Mesenchymal stem cell (in vitro differentiated cells and primary cell): Measurements from ENCODE around the gene CYP2W1.
A peak's percentile ranks its signal among the peaks of the same experiment; 100 is the strongest.

ENCODE experiments used
- DNase-seq: peaks from one replicate; pipeline ENCODE4 v3.0.0-alpha.2; 2013
- H2AFZ ChIP-seq: one replicate; pipeline ENCODE4 v1.6.1; 2013; ENCODE audit warnings: low read depth, mild to moderate bottlenecking, control low read depth, inconsistent platforms, low read length, moderate library complexity
- H2AK5ac ChIP-seq: 2 replicates; pipeline ENCODE4 v1.6.1; 2013; ENCODE audit warnings: low read length, moderate library complexity, mild to moderate bottlenecking, inconsistent platforms; ENCODE audit not compliant: severe bottlenecking
- H2BK120ac ChIP-seq: one replicate; pipeline ENCODE4 v1.6.1; 2013; ENCODE audit warnings: low read depth, mild to moderate bottlenecking, inconsistent platforms, low read length, moderate library complexity
- H2BK12ac ChIP-seq, 2 experiments: one replicate each; pipeline ENCODE4 v1.6.1; 2013; ENCODE audit warnings: inconsistent platforms in 2 of 2, low read length in 2 of 2, mild to moderate bottlenecking in 2 of 2, moderate library complexity in 2 of 2, control low read depth in 1 of 2
- H2BK15ac ChIP-seq: one replicate; pipeline ENCODE4 v1.6.1; 2013; ENCODE audit warnings: mild to moderate bottlenecking, low read depth, inconsistent platforms; ENCODE audit not compliant: poor library complexity, severe bottlenecking
- H2BK5ac ChIP-seq: 2 replicates; pipeline ENCODE4 v1.6.1; 2013; ENCODE audit warnings: low read depth, mild to moderate bottlenecking, low read length, control low read depth, inconsistent platforms; ENCODE audit not compliant: poor library complexity, severe bottlenecking
- H3K14ac ChIP-seq, 2 experiments: one replicate each; pipeline ENCODE4 v1.6.1; 2013; ENCODE audit warnings: inconsistent platforms in 2 of 2, low read length in 2 of 2, control low read depth in 1 of 2, mild to moderate bottlenecking in 1 of 2, moderate library complexity in 1 of 2
- H3K18ac ChIP-seq, 2 experiments: one replicate each; pipeline ENCODE4 v1.6.1; 2013; ENCODE audit warnings: inconsistent platforms in 2 of 2, low read length in 2 of 2, control low read depth in 1 of 2, low read depth in 1 of 2, mild to moderate bottlenecking in 1 of 2
- H3K23ac ChIP-seq, 2 experiments: one replicate each; pipeline ENCODE4 v1.6.1; 2013; ENCODE audit warnings: inconsistent platforms in 2 of 2, low read length in 2 of 2, mild to moderate bottlenecking in 2 of 2, moderate library complexity in 2 of 2, control low read depth in 1 of 2
- H3K27ac ChIP-seq: 2 replicates; pipeline ENCODE4 v1.5.1; 2013; ENCODE audit warnings: mild to moderate bottlenecking, moderate library complexity, low read length, control low read depth, inconsistent platforms; ENCODE audit not compliant: poor library complexity, severe bottlenecking
- H3K27me3 ChIP-seq, 2 experiments: 2 replicates each; pipeline versions ENCODE4 v1.6.1 to v1.7.0; 2013; ENCODE audit warnings: low read length in 2 of 2, mild to moderate bottlenecking in 2 of 2, moderate library complexity in 2 of 2, control low read depth in 1 of 2, inconsistent platforms in 1 of 2; ENCODE audit not compliant: control insufficient read depth in 1 of 2, insufficient read depth in 1 of 2
- H3K36me3 ChIP-seq, 2 experiments: 2 replicates each; pipeline versions ENCODE4 v1.6.1 to v1.7.0; 2013; ENCODE audit warnings: low read length in 2 of 2, control low read depth in 1 of 2, inconsistent platforms in 1 of 2, low read depth in 1 of 2, mild to moderate bottlenecking in 1 of 2; ENCODE audit not compliant: insufficient read depth in 2 of 2, control insufficient read depth in 1 of 2
- H3K4ac ChIP-seq, 2 experiments: one replicate each; pipeline ENCODE4 v1.6.1; 2013; ENCODE audit warnings: inconsistent platforms in 2 of 2, low read length in 2 of 2, mild to moderate bottlenecking in 2 of 2, moderate library complexity in 2 of 2, control low read depth in 1 of 2, low read depth in 1 of 2
- H3K4me1 ChIP-seq: 2 replicates; pipeline ENCODE4 v1.6.1; 2013; ENCODE audit warnings: low read depth, low read length, control low read depth; ENCODE audit not compliant: control insufficient read depth, insufficient read depth
- H3K4me2 ChIP-seq: 2 replicates; pipeline ENCODE4 v1.6.1; 2013; ENCODE audit warnings: low read length, mild to moderate bottlenecking, inconsistent platforms; ENCODE audit not compliant: poor library complexity, severe bottlenecking
- H3K4me3 ChIP-seq, 2 experiments: 2 replicates each; pipeline versions ENCODE4 v1.5.1 to v1.7.0; 2013; ENCODE audit warnings: low read length in 2 of 2, mild to moderate bottlenecking in 2 of 2, control low read depth in 1 of 2, low read depth in 1 of 2; ENCODE audit not compliant: insufficient read depth in 1 of 2
- H3K79me1 ChIP-seq: replicated peaks from 2 replicates; pipeline ENCODE4 v1.6.1; 2013; ENCODE audit warnings: mild to moderate bottlenecking, control low read depth, low read length, inconsistent platforms; ENCODE audit not compliant: poor library complexity, severe bottlenecking
- H3K9ac ChIP-seq: 2 replicates; pipeline ENCODE4 v1.7.0; 2013; ENCODE audit warnings: mild to moderate bottlenecking, low read length, moderate library complexity
- H3K9me3 ChIP-seq: 2 replicates; pipeline ENCODE4 v1.7.0; 2013; ENCODE audit warnings: mild to moderate bottlenecking, low read length; ENCODE audit not compliant: control insufficient read depth
- H4K8ac ChIP-seq: one replicate; pipeline ENCODE4 v1.6.1; 2013; ENCODE audit warnings: inconsistent platforms, mild to moderate bottlenecking, low read length, moderate library complexity
- H4K91ac ChIP-seq: one replicate; pipeline ENCODE4 v1.6.1; 2013; ENCODE audit warnings: mild to moderate bottlenecking, low read length, inconsistent platforms
- WGBS: methylation state at CpG from one replicate; pipeline ENCODE4 v1.1.7; 2013; ENCODE audit warnings: mixed read lengths; 5-methylcytosine and 5-hydroxymethylcytosine counted together

CYP2W1 gene

DNA sequence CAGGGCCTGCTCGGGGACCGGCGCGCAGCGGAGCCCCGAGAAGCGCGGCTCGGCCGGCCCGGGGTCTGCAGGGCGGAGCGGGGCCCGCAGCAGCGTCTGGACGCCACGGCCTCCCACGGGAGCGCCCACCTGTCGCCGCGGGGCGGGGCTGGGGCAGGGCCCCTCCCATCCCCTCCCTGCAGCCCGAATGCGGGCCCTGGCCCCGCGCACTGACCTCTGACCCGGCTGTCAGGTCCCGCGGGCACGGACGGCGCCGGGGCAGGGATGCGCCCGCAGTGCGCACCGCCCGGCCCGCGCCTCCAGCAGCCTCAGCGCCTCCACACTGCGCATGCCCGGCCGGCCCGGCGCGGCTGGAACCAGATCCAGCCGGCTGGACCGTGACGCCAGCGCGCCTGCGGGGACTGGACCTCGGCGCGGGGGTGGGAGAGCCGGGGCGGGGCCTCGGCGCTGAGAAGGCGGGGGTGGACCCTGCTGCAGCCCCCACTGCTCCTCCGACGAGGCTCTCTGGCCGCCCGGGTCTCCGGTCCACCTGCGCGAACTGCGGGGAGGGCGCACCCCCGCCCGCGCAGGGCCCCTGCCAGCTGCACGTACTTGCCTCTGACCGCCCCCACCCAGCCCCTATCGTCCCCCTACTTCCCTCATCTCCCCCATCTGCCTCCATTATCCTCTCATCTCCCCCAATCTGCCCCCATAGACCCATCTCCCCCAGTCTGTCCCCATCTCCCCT is 45.2 kb downstream of the CYP2W1 start:
- H3K23ac ChIP-seq = no peak overlapping the region
- H3K9me3 ChIP-seq = no peaks in the 10 kb centered on the region
- under 1% methylated on average over 58 of the region's 77 CpGs for WGBS
- peak overlapping the region; percentile 84 to 97 for H3K18ac ChIP-seq
- H3K27ac ChIP-seq = peak overlapping the region; percentile 90
- peak overlapping the region; percentile 24 for H2AFZ ChIP-seq
- H2BK15ac ChIP-seq = peak overlapping the region; percentile 95
- peak overlapping the region; percentile 91 for H3K9ac ChIP-seq
- peak overlapping the region; percentile 83 for H2BK120ac ChIP-seq
- peak overlapping the region; percentile 92 for H4K8ac ChIP-seq
- peak overlapping the region; percentile 95 for H3K4me2 ChIP-seq
- peaks cover 15 to 37% of the 10 kb centered on the region in 2 experiments for H3K36me3 ChIP-seq
- peak overlapping the region in 1 of 2 experiments; percentile 88 for H3K4ac ChIP-seq
- H4K91ac ChIP-seq = peak overlapping the region; percentile 77
- H3K4me1 ChIP-seq = peaks cover 26% of the 10 kb centered on the region
- H2AK5ac ChIP-seq = no peak overlapping the region
- H3K27me3 ChIP-seq = no peaks in the 10 kb centered on the region
- no peak overlapping the region for H3K14ac ChIP-seq
- H3K4me3 ChIP-seq = peak overlapping the region; percentile 78 to 80
- peak overlapping the region in 1 of 2 experiments; percentile 35 for H2BK12ac ChIP-seq
- peak overlapping the region; percentile 85 for H2BK5ac ChIP-seq
- peak; percentile 87 for DNase-seq
- H3K79me1 ChIP-seq = peaks cover 52% of the 10 kb centered on the region

DNA sequence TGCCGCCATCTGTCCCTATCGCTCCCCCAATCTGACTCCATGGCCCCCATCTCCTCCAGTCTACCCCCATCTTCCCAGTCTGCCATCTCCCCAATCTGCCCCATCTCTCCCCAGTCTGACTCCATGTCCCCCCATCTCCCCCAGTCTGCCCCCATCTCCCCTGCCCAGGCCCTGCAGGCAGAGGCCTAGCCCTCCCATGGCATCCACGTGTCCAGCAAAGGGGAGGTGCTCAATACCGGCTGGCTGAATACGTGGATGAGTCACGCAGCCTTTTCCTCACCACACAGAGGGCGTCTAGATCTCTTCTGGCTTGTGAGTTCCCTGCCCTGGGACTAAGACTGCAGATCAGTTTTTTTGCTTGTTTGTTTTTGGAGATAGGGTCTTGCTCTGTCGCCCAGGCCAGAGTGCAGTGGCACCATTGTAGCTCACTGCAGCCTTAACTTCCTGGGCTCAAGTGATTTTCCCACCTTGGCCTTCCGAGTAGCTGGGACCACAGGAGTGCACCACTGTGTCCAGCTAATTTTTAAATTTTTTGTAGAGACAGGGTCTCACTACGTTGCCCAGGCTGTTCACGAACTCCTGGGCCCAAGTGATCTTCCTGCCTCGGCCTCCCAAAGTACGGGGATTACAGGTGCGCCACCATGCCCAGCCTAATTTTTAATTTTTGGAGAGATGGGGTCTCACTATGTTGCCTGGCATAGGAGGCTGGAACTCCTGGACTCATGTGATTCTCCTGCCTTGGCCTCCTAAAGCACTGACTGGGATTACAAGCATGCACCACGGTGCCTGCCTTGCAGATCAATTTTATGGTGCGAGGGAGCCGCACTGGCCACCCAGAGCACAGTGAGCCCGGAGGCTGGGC is 46.0 kb downstream of the CYP2W1 start:
- WGBS = 59% methylated on average over 18 of the region's 18 CpGs
- Histone ChIP-seq H2BK12ac (peak overlapping the region; percentile 35 to 82), H3K9ac (peak overlapping the region; percentile 91)

GRCh38 chr7:1029637-1030443 is 46.9 kb downstream of the CYP2W1 start:
- Histone ChIP-seq H3K27ac (peak overlapping the region; percentile 71), H3K79me1 (peaks cover 45% of the 10 kb centered on the region), H3K9ac (no peak overlapping the region), H2AFZ (no peak overlapping the region), H3K4me2 (no peak overlapping the region), H3K4me1 (peaks cover 26% of the 10 kb centered on the region), H3K4me3 (no peak overlapping the region), H3K23ac (no peak overlapping the region), H3K4ac (peak overlapping the region; percentile 77 to 82), H2BK12ac (peak overlapping the region; percentile 20 to 82), H3K9me3 (no peaks in the 10 kb centered on the region), H3K14ac (peak overlapping the region in 1 of 2 experiments; percentile 78), H2BK120ac (peak overlapping the region; percentile 35), H3K18ac (peak overlapping the region; percentile 69 to 78), H3K36me3 (peaks cover 15 to 26% of the 10 kb centered on the region in 2 experiments), H4K8ac (peak overlapping the region; percentile 66), H4K91ac (peak overlapping the region; percentile 95), H3K27me3 (no peaks in the 10 kb centered on the region), H2BK5ac (no peak overlapping the region), H2BK15ac (no peak overlapping the region), H2AK5ac (peak overlapping the region; percentile 40)
- WGBS = 97% methylated on average over 33 of the region's 33 CpGs
- no peak for DNase-seq

More for the DNA sequence above, 46.0 kb downstream of the CYP2W1 start:
- peaks cover 26% of the 10 kb centered on the region for H3K4me1 ChIP-seq
- no peaks in the 10 kb centered on the region for H3K27me3 ChIP-seq
- peak overlapping the region in 1 of 2 experiments; percentile 78 for H3K14ac ChIP-seq
- H3K18ac ChIP-seq = peak overlapping the region; percentile 84 to 97
- peak overlapping the region; percentile 85 for H2BK5ac ChIP-seq
- H2AK5ac ChIP-seq = peak overlapping the region; percentile 40
- peak; percentile 96 for DNase-seq
- peak overlapping the region; percentile 92 for H4K8ac ChIP-seq
- H3K79me1 ChIP-seq = peaks cover 52% of the 10 kb centered on the region
- H3K27ac ChIP-seq = peak overlapping the region; percentile 90
- H2BK15ac ChIP-seq = peak overlapping the region; percentile 95
- H3K4me3 ChIP-seq = peak overlapping the region; percentile 10 to 80
- peak overlapping the region; percentile 24 for H2AFZ ChIP-seq
- H2BK120ac ChIP-seq = peak overlapping the region; percentile 82
- H3K4me2 ChIP-seq = peak overlapping the region; percentile 64
- peak overlapping the region; percentile 95 for H4K91ac ChIP-seq
- H3K4ac ChIP-seq = peak overlapping the region; percentile 82 to 88
- no peak overlapping the region for H3K23ac ChIP-seq
- peaks cover 15 to 33% of the 10 kb centered on the region in 2 experiments for H3K36me3 ChIP-seq
- no peaks in the 10 kb centered on the region for H3K9me3 ChIP-seq
